ENCODE results near the gene RTTN. TPM values are rescaled to one million over a fixed set of nuclear protein-coding genes. Genes with fewer than 3 reads are reported as not detected.
"Not testable (repeated sequence)": the region's sequence is repeated elsewhere in the genome, so short reads cannot be mapped to it uniquely, and the experiment has no call there.

Gene RTTN, protein sequence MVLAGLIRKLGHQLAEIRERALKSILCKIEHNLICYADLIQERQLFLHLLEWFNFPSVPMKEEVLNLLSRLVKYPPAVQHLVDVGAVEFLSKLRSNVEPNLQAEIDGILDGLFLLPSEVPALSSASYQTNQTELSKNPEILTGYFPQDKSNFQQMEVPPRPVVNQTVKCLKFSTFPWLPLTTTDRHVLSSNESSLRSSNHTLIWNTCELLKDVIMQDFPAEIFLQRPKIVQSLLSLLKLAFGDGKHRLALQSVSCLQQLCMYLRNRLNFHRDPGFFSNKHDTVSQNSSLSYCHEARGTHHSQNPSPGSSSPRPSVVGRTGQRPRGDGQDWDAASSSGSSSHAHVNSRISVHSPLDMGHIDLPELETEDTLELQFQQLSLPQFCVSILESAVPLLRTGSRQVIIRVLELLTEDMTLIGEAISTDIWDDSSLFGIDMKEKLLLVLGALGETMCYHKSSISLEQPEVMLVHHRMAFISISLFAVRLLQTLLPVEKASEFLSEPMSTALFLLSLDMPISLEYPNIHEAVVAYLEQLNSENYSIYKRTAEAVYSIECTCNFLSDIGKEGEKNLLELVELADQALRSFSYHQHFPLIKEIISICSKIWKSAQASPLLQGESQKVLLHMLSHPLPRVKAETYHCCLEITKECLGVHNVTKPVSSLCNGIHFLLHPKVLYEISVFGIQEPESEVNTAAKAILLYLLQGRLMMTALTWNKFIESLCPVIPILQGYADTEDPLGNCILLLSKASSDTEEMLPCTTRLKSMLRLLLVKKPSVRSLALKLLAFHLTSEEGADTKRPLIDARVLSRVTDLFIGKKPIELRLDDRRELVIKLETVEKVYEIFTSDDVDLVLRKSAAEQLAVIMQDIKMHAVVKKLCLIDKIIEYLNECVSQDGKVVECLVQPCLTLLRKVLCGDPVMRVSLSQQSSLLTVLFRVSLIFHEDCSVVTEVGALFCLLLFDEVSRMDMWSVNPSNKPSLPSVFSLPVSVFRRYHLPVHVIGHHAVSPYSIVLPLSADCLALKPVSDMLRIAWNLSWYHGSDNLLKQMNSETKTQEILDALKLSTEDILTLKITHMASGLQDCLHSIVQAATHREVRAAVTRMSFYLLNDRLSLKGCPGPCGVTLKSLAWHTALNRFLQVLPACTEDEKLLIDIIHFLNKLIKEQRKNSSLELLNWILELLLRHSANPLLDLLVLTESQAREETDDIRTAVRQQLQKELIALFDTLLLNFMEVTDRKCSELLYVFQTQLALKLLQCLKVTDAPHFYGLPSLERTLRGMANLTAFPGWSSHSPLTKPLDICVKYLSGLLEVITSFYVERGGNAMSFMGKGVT (N-terminal part only)
- total RNA-seq, result 10 to 100 TPM in 6 of 8 experiments, 1 to 10 TPM in 2; 6.2 to 43.6 (median 13.7) TPM

- peak; percentile 98 to 99 (median 98) for ATAC-seq (replicated peaks in 6 of 8)
- H3K4me3 ChIP-seq, result peak within 1 kb of the TSS; percentile 65 to 95 (median 74)
- in situ Hi-C loops (cut with MboI; ENCODE audit: low pct_unique_long_range_greater_than_20kb in 2 of 9, low sequenced_read_pairs in 9 of 9, unreplicated experiment in 9 of 9), result loop anchor here in 2 of 9 experiments (10.0 to 25.0 kb wide), 2 partner anchors 229 to 232 kb away; no protein-coding TSS in a partner anchor
- WGBS, 10 experiments, result 0 to 7% (median 1%) methylated on average over 2 to 51 of the region's 78 CpGs; no CpG with 5 or more reads in 1 of the 10 experiments
- H3K27ac ChIP-seq, result peak within 1 kb of the TSS; percentile 97 to 99
- peaks cover 6 to 9% of the 10 kb centered on the region in 2 donors for H3K4me1 ChIP-seq (replicated peaks in 1 of 2)
Observed at GRCh38 chr18:70205421-70206397, at the start of gene RTTN. TSS of gene RTTN (minus strand) at chr18:70205687. CDS start at chr18:70205658, 29 bp downstream.

- no peak overlapping the region for H3K27ac ChIP-seq
- H3K4me1 ChIP-seq (replicated peaks in 1 of 2), result peaks cover 0 to 7% of the 10 kb centered on the region in 2 donors
- no peak overlapping the region for H3K4me3 ChIP-seq
- ATAC-seq (replicated peaks in 6 of 8), result no peak
- in situ Hi-C loops (cut with MboI; ENCODE audit: low pct_unique_long_range_greater_than_20kb in 2 of 9, low sequenced_read_pairs in 9 of 9, unreplicated experiment in 9 of 9), result no loop called here
- 30 to 100% (median 92%) methylated on average over 2 to 7 of the region's 12 CpGs; no CpG with 5 or more reads in 3 of the 10 experiments for WGBS, 10 experiments
Observed at GRCh38 chr18:70250781-70251180, 45.3 kb upstream of the RTTN start.

- 58 to 97% (median 93%) methylated on average over 2 to 15 of the region's 18 CpGs; no CpG with 5 or more reads in 2 of the 10 experiments for WGBS, 10 experiments
- H3K4me1 ChIP-seq (replicated peaks in 1 of 2); H3K4me3 ChIP-seq; in situ Hi-C loops (cut with MboI; ENCODE audit: low pct_unique_long_range_greater_than_20kb in 2 of 9, low sequenced_read_pairs in 9 of 9, unreplicated experiment in 9 of 9); H3K27ac ChIP-seq; ATAC-seq (replicated peaks in 6 of 8): not testable (repeated sequence)
Observed at GRCh38 chr18:70249861-70250260, 44.4 kb upstream of the RTTN start.

GRCh38 chr18:70249118-70249517, 43.6 kb upstream of the RTTN start:
- H3K27ac ChIP-seq, result no peak overlapping the region
- in situ Hi-C loops (cut with MboI; ENCODE audit: low pct_unique_long_range_greater_than_20kb in 2 of 9, low sequenced_read_pairs in 9 of 9, unreplicated experiment in 9 of 9), result no loop called here
- ATAC-seq (replicated peaks in 6 of 8), result peak in 2 of 8 experiments; percentile 74 to 75
- peaks cover 0 to 7% of the 10 kb centered on the region in 2 donors for H3K4me1 ChIP-seq (replicated peaks in 1 of 2)
- WGBS, 10 experiments, result 55 to 100% (median 93%) methylated on average over 1 to 5 of the region's 5 CpGs; no CpG with 5 or more reads in 2 of the 10 experiments
- H3K4me3 ChIP-seq, result no peak overlapping the region

DNA sequence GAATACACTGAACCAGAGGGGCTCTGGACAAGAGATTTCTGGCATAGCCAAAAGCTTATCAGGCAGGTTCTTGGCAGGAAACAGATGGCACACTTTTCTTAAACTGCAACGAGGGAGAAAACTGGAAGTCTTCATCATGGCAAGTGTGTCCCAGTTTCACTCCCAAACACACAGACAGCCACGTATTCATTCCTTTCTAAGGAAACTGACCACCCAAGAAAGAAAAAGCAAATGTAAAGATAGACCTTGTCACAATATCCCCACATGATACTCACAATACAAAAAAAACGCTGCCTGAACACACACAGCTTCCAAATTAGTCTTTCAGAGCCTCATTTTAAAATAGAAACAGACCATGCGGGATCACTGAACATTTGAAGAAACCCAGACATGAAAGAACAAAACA, 40.6 kb upstream of the RTTN start:
- ATAC-seq (replicated peaks in 6 of 8), result no peak
- WGBS, 10 experiments, result 21 to 92% (median 48%) methylated on average over 1 to 4 of the region's 4 CpGs
- no peaks in the 10 kb centered on the region for H3K4me1 ChIP-seq (replicated peaks in 1 of 2)
- H3K4me3 ChIP-seq, result no peak overlapping the region
- in situ Hi-C loops (cut with MboI; ENCODE audit: low pct_unique_long_range_greater_than_20kb in 2 of 9, low sequenced_read_pairs in 9 of 9, unreplicated experiment in 9 of 9), result no loop called here
- no peak overlapping the region for H3K27ac ChIP-seq

- peak in 4 of 8 experiments; percentile 24 to 85 (median 60) for ATAC-seq (replicated peaks in 6 of 8)
- H3K27ac ChIP-seq, result no peak overlapping the region
- in situ Hi-C loops (cut with MboI; ENCODE audit: low pct_unique_long_range_greater_than_20kb in 2 of 9, low sequenced_read_pairs in 9 of 9, unreplicated experiment in 9 of 9), result no loop called here
- no peak overlapping the region for H3K4me3 ChIP-seq
- H3K4me1 ChIP-seq (replicated peaks in 1 of 2), result no peaks in the 10 kb centered on the region
- 25 to 88% (median 71%) methylated on average over 2 to 12 of the region's 13 CpGs for WGBS, 10 experiments
Observed at GRCh38 chr18:70243131-70243929, 37.8 kb upstream of the RTTN start.

GRCh38 chr18:70236921-70237320, 31.4 kb upstream of the RTTN start:
- ATAC-seq (replicated peaks in 6 of 8); in situ Hi-C loops (cut with MboI; ENCODE audit: low pct_unique_long_range_greater_than_20kb in 2 of 9, low sequenced_read_pairs in 9 of 9, unreplicated experiment in 9 of 9); H3K4me1 ChIP-seq (replicated peaks in 1 of 2); H3K4me3 ChIP-seq; H3K27ac ChIP-seq: not testable (repeated sequence)
- WGBS, 10 experiments, result 20 to 100% (median 82%) methylated on average over 1 to 4 of the region's 7 CpGs; no CpG with 5 or more reads in 6 of the 10 experiments

GRCh38 chr18:70235478-70235877, 30.0 kb upstream of the RTTN start:
- 70 to 100% (median 88%) methylated on average over 1 to 4 of the region's 5 CpGs; no CpG with 5 or more reads in 5 of the 10 experiments for WGBS, 10 experiments
- Histone ChIP-seq H3K27ac (no peak overlapping the region), H3K4me3 (no peak overlapping the region), H3K4me1 (replicated peaks in 1 of 2) (no peaks in the 10 kb centered on the region)
- ATAC-seq (replicated peaks in 6 of 8), result no peak
- in situ Hi-C loops (cut with MboI; ENCODE audit: low pct_unique_long_range_greater_than_20kb in 2 of 9, low sequenced_read_pairs in 9 of 9, unreplicated experiment in 9 of 9), result no loop called here

DNA sequence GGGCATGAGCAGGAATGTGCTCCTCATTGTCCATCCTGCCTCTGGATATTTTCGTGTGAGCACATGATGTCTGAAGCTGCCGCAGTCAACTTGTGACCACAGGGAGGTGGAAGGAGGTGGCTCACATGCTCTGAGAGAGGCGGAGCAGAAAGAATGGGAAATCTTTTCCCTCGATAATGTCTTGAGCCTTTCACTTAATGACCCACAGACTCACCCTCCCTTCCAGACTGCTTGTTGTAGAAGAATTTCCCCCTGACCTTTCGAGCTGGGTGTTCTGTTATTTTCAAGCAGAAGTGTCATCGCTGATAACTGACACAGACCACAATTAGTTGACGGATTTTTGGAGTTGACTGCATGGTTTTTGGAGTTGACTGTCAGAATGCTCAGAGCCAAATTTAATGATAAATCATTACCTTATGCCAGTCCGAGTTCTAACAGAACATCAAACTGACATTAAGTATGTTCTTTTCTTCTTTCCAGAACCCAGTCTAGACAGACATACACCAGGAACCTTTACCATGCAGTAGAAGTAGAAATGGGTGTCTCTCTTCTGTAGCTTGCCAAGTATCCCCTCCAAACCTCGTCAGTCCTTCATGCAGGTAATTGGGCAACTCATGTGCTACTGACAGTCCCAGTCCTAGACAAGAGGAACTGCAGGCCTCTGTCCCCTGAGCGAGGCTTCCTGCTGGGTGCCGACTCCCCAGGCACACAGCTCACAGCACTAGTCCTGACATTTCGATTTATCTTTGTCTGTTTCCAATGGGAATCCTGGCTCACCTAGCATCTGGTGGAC, 29.4 kb upstream of the RTTN start:
- 0 to 100% (median 70%) methylated on average over 1 to 7 of the region's 12 CpGs; no CpG with 5 or more reads in 1 of the 10 experiments for WGBS, 10 experiments
- Histone ChIP-seq H3K4me3 (no peak overlapping the region), H3K27ac (no peak overlapping the region), H3K4me1 (replicated peaks in 1 of 2) (no peaks in the 10 kb centered on the region)
- in situ Hi-C loops (cut with MboI; ENCODE audit: low pct_unique_long_range_greater_than_20kb in 2 of 9, low sequenced_read_pairs in 9 of 9, unreplicated experiment in 9 of 9), result no loop called here
- peak in 3 of 8 experiments; percentile 44 to 99 (median 85) for ATAC-seq (replicated peaks in 6 of 8)

DNA sequence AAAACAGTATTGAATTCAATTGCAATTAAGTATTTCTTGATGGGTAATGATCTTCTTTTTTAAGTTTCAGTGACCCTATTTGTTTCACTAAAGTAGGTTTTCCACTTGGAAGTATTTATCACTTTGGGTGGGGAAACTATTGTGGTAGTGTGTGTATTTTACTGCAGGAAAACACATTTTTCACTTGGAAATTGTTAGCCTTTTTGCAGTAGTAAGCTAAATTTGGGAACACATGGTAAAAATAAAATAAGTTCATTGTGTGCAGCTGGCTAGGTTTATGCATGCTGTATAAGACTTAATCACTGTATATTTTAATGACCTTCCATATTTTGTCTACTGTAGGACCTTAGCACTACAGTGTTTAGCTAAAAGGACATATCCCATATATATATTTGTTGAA, 28.5 kb upstream of the RTTN start:
- in situ Hi-C loops (cut with MboI; ENCODE audit: low pct_unique_long_range_greater_than_20kb in 2 of 9, low sequenced_read_pairs in 9 of 9, unreplicated experiment in 9 of 9), result no loop called here
- ATAC-seq (replicated peaks in 6 of 8), result no peak
- H3K27ac ChIP-seq, result no peak overlapping the region
- H3K4me1 ChIP-seq (replicated peaks in 1 of 2), result no peaks in the 10 kb centered on the region
- H3K4me3 ChIP-seq, result no peak overlapping the region
